AG08396 (cell line): ENCODE measurements around the gene PRODH2.
"Not testable (repeated sequence)": the region's sequence is repeated elsewhere in the genome, so short reads cannot be mapped to it uniquely, and the experiment has no call there.

Source experiments
- DNase-seq: peaks from one replicate; pipeline ENCODE4 v3.0.0; 2012; ENCODE audit warnings: low spot score, mixed read lengths

Gene PRODH2

GRCh38 chr19:35781650-35782049, 31.0 kb downstream of the PRODH2 start:
- DNase-seq: no peak

- DNase-seq: no peak
Measured at GRCh38 chr19:35780717-35781116, 31.9 kb downstream of the PRODH2 start.

- no peak for DNase-seq
Measured at GRCh38 chr19:35780058-35780457, 32.6 kb downstream of the PRODH2 start.

DNA sequence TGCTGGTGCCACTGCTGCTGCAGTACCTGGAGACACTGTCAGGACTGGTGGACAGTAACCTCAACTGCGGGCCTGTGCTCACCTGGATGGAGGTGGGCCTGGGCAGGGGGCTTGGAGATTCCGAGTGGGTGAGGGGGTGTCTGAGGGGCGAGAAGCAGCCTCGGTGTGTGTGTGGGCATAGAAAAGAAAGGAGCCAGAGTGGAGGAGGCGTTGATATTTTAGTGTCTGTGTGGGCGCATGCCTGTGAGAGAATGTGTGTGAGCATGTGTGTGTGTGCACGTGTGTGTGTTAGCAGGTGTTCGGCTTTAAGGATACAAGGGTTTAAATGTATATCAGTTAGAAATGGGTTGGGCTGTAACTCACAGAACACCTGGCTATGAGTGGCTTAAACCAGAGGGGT, 33.6 kb downstream of the PRODH2 start:
- no peak for DNase-seq

GRCh38 chr19:35777961-35778360, 34.7 kb downstream of the PRODH2 start:
- no peak for DNase-seq

- no peak for DNase-seq
Measured at GRCh38 chr19:35777086-35777841, 35.4 kb downstream of the PRODH2 start.

GRCh38 chr19:35776102-35776788, 36.4 kb downstream of the PRODH2 start:
- DNase-seq: no peak

GRCh38 chr19:35775298-35776101, 37.1 kb downstream of the PRODH2 start, which contains the start of gene ARHGAP33:
TSS of gene ARHGAP33 (plus strand) at chr19:35775564. CDS start at chr19:35775659, 95 bp downstream.
- DNase-seq: peak; percentile 99

DNA sequence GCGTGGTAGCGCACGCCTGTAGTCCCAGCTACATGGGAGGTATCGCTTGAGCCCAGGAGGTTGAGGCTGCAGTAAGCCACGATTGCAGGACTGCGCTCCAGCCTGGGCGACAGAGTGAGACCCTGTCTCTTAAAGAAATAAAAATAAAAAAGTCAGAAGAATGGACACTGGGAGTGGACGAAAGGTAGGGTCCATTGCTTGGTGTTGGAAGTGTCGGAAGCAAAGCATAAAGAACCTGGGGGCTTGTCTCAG, 37.7 kb downstream of the PRODH2 start:
- no peak for DNase-seq

- DNase-seq: no peak
Measured at GRCh38 chr19:35774274-35775045, 38.2 kb downstream of the PRODH2 start.

- no peak for DNase-seq
Measured at GRCh38 chr19:35773020-35773806, 39.4 kb downstream of the PRODH2 start.

GRCh38 chr19:35772362-35772761, 40.3 kb downstream of the PRODH2 start:
- DNase-seq: not testable (repeated sequence)

- DNase-seq: peak; percentile 7
Measured at GRCh38 chr19:35768082-35768421, 44.6 kb downstream of the PRODH2 start.

- DNase-seq: peak; percentile 15
Measured at GRCh38 chr19:35767288-35768081, 45.2 kb downstream of the PRODH2 start.

DNA sequence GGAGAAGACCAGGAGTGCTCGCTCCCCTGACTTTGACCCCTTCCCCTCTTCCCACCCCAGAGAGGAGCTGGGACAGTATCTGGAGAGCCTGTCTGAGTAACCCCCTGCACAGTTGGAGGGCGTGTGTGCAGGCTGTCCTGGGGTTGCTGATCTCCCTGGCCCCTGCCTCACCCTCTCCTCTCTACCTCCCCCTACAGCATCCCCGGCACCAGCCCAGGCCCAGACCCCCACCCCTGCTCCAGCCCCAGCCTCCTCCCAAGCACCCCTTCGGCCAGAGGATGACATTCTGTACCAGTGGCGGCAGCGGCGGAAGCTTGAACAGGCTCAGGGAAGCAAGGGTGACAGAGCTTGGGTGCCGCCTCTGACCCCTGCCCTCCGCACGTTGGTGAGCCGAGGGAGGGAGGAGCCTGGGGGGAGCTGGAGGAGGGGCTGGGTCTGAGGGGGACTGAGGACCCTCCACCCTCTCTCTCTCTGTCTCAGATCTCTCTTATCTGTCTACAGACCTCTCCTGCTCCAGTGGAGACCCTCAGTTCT, 46.0 kb downstream of the PRODH2 start:
- peak; percentile 4 for DNase-seq

GRCh38 chr19:35764432-35765315, 48.0 kb downstream of the PRODH2 start:
- DNase-seq: no peak

DNA sequence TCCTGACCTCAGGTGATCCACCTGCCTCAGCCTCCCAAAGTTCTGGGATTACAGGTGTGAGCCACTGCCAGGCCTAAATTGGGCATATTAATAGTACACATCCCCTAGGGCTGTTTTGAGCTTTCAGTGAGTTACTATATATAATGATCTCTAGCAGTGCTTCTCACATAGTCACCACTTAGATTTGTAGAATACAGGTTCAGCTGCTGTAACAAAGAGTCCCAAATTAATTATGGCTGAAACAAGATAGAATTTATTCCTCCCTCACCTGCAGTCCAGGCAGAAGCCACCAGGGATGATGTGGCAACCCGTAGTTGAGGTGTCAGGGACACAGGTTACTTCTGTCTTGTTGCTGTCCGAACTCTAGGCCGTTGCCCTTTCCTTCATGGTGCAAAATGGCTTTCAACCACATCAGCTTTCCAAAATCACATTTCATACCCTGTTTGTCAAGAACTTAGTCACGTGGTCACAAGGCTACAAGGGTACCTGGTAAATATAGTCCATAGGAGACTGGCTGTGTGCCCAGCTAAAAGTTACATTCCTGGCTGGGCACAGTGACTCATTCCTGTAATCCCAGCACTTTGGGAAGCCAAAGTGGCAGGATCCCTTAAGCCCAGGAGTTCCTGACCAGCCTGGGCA, 51.8 kb downstream of the PRODH2 start:
- DNase-seq: no peak

- no peak for DNase-seq
Measured at GRCh38 chr19:35759697-35760096, 52.9 kb downstream of the PRODH2 start.
